Measurements from ENCODE around the gene MYO1F. TPM values are rescaled to one million over a fixed set of nuclear protein-coding genes. Genes with fewer than 3 reads are reported as not detected.

Gene MYO1F
- polyA plus RNA-seq, 1 donor (not counting 4 experiments of a cell fraction or from before 2014, with no cell fraction given), result 0.14 TPM

DNA sequence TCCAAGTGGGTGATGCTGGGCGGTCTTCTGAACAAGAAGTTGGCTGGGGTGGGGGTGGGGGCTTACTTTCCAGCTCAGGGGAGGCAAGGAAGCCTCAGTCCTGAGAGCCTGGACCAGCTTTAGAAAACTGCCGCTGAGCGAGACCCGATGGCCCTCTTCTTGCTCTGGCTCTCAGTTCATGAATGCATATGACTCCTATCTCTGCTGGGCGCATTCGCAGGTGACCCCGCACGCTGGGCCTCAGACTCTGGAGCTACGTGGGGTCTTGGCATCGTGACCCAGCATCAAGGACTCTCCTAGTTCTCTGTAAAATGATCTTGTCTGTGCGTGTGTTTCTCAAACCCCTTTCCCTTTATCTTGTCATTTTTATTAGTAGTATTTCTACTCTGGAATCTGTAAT is 94.5 kb downstream of the MYO1F start:
- no peaks in the 10 kb centered on the region for H3K9me3 ChIP-seq (ENCODE audit: control insufficient read depth, low read depth, low read length)
- DNase-seq (ENCODE audit: low read depth, low spot score), result no peak
- no peak for TF ChIP-seq CTCF (optimal IDR thresholded peaks at IDR 0.05 in 1 of 3, IDR thresholded peaks at IDR 0.05 in 1 of 3, conservative IDR thresholded peaks at IDR 0.05 in 1 of 3; ENCODE audit: extremely low read depth in 1 of 3, insufficient read depth in 2 of 3, low read length in 3 of 3)
- no peak for TF ChIP-seq EZH2 (IDR thresholded peaks at IDR 0.05; ENCODE audit: low read length)
- peaks cover 18% of the 10 kb centered on the region for H3K4me1 ChIP-seq (ENCODE audit: control insufficient read depth, extremely low read depth, insufficient read depth, low read length)
- FAIRE-seq, result no peak
- no peaks in the 10 kb centered on the region for H3K27me3 ChIP-seq (ENCODE audit: control insufficient read depth, extremely low read depth, insufficient read depth, low read length)
- H4K20me1 ChIP-seq (ENCODE audit: control insufficient read depth, extremely low read depth, insufficient read depth, low read length), result peaks cover 23% of the 10 kb centered on the region
- H3K9me1 ChIP-seq (ENCODE audit: control insufficient read depth, extremely low read depth, insufficient read depth, low read length), result peaks cover 4% of the 10 kb centered on the region
- no peak overlapping the region for H3K9ac ChIP-seq (ENCODE audit: control insufficient read depth, extremely low read depth, insufficient read depth, low read length)
- H3K79me2 ChIP-seq (ENCODE audit: control insufficient read depth, insufficient read depth, low read length), result peaks cover 49% of the 10 kb centered on the region
- no peak overlapping the region for H3K27ac ChIP-seq (ENCODE audit: control insufficient read depth, insufficient read depth, low read length)
- H3K36me3 ChIP-seq (ENCODE audit: control insufficient read depth in 2 of 2, extremely low read depth in 1 of 2, insufficient read depth in 2 of 2, low read length in 2 of 2), result peaks cover 38 to 40% of the 10 kb centered on the region in 2 experiments
- H2AFZ ChIP-seq (ENCODE audit: control insufficient read depth, low read length), result no peak overlapping the region
- H3K4me2 ChIP-seq (ENCODE audit: control insufficient read depth, extremely low read depth, insufficient read depth, low read depth, low read length), result no peak overlapping the region
- H3K4me3 ChIP-seq (ENCODE audit: control insufficient read depth in 2 of 3, extremely low read depth in 1 of 3, insufficient read depth in 2 of 3, low read depth in 1 of 3, low read length in 3 of 3), result no peak overlapping the region
- dilution Hi-C loops (cut with MboI; ENCODE audit: extremely low pct_ligation_motif_present, low sequenced_read_pairs), result no loop called here

DNA sequence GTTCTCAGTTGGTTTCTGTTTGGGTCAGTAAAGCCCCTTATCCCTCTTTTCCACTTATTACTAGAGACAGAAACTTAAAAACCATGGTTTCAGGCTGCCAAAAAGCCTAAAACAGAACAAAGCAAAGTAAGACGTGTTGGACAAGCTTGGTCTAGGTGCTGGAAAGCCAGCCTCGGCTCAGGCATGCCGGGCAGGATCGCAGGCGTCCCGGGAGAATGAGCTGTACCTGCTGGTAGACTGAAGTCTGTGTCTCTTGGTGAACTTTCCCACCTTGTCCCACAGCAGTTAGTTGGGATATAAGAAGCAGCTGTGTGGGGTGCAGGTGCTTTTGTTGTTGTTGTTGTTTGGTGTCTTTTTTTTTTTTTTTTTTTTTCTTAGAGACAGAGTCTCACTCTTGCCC is 95.6 kb downstream of the MYO1F start:
- no peak overlapping the region for H2AFZ ChIP-seq (ENCODE audit: control insufficient read depth, low read length)
- no peaks in the 10 kb centered on the region for H3K9me3 ChIP-seq (ENCODE audit: control insufficient read depth, low read depth, low read length)
- no peaks in the 10 kb centered on the region for H3K27me3 ChIP-seq (ENCODE audit: control insufficient read depth, extremely low read depth, insufficient read depth, low read length)
- H3K9ac ChIP-seq (ENCODE audit: control insufficient read depth, extremely low read depth, insufficient read depth, low read length), result peak overlapping the region; percentile 13
- H3K36me3 ChIP-seq (ENCODE audit: control insufficient read depth in 2 of 2, extremely low read depth in 1 of 2, insufficient read depth in 2 of 2, low read length in 2 of 2), result peaks cover 30 to 33% of the 10 kb centered on the region in 2 experiments
- dilution Hi-C loops (cut with MboI; ENCODE audit: extremely low pct_ligation_motif_present, low sequenced_read_pairs), result no loop called here
- peak overlapping the region; percentile 17 for H3K4me2 ChIP-seq (ENCODE audit: control insufficient read depth, extremely low read depth, insufficient read depth, low read depth, low read length)
- peaks cover 23% of the 10 kb centered on the region for H4K20me1 ChIP-seq (ENCODE audit: control insufficient read depth, extremely low read depth, insufficient read depth, low read length)
- TF ChIP-seq EZH2 (IDR thresholded peaks at IDR 0.05; ENCODE audit: low read length) (no peak), CTCF (optimal IDR thresholded peaks at IDR 0.05 in 1 of 3, IDR thresholded peaks at IDR 0.05 in 1 of 3, conservative IDR thresholded peaks at IDR 0.05 in 1 of 3; ENCODE audit: extremely low read depth in 1 of 3, insufficient read depth in 2 of 3, low read length in 3 of 3) (no peak)
- H3K9me1 ChIP-seq (ENCODE audit: control insufficient read depth, extremely low read depth, insufficient read depth, low read length), result peaks cover 4% of the 10 kb centered on the region
- H3K79me2 ChIP-seq (ENCODE audit: control insufficient read depth, insufficient read depth, low read length), result peaks cover 55% of the 10 kb centered on the region
- DNase-seq (ENCODE audit: low read depth, low spot score) (no peak), FAIRE-seq (peak; percentile 74)
- H3K4me3 ChIP-seq (ENCODE audit: control insufficient read depth in 2 of 3, extremely low read depth in 1 of 3, insufficient read depth in 2 of 3, low read depth in 1 of 3, low read length in 3 of 3), result no peak overlapping the region
- H3K27ac ChIP-seq (ENCODE audit: control insufficient read depth, insufficient read depth, low read length), result peak overlapping the region; percentile 10
- peaks cover 18% of the 10 kb centered on the region for H3K4me1 ChIP-seq (ENCODE audit: control insufficient read depth, extremely low read depth, insufficient read depth, low read length)
